Measurements from ENCODE around the gene KCNMA1. TPM values are rescaled to one million over a fixed set of nuclear protein-coding genes. Genes with fewer than 3 reads are reported as not detected.

KCNMA1 gene
- total and polyA plus RNA-seq, 5 experiments from 2014 or later = not detected

- H3K4me1 Mint-ChIP-seq = peaks cover 27 to 36% (median 30%) of the 10 kb centered on the region in 4 donors
- DNase-seq = no peak
- H3K4me3 Mint-ChIP-seq = no peak overlapping the region
- H3K27ac Mint-ChIP-seq = no peak overlapping the region
- peaks cover 0 to 9% (median 0%) of the 10 kb centered on the region in 5 donors for H3K27me3 Mint-ChIP-seq
- no peak for ATAC-seq
- H3K9me3 Mint-ChIP-seq = peaks cover 0 to 17% (median 4%) of the 10 kb centered on the region in 9 donors
- peaks cover 0 to 11% (median 0%) of the 10 kb centered on the region in 3 donors for H3K36me3 Mint-ChIP-seq
- POLR2A ChIA-PET = no interaction called here
These were observed 354.3 kb downstream of the KCNMA1 start for GRCh38 chr10:77283326-77283725.

- no peak for DNase-seq
- H3K36me3 Mint-ChIP-seq = peaks cover 0 to 11% (median 0%) of the 10 kb centered on the region in 3 donors
- H3K4me3 Mint-ChIP-seq = peak overlapping the region in 4 of 10 donors; percentile 21 to 40 (median 24)
- ATAC-seq = no peak
- H3K9me3 Mint-ChIP-seq = peaks cover 0 to 17% (median 4%) of the 10 kb centered on the region in 9 donors
- H3K4me1 Mint-ChIP-seq = peaks cover 31 to 47% (median 39%) of the 10 kb centered on the region in 4 donors
- H3K27ac Mint-ChIP-seq = peak overlapping the region in 2 of 10 donors; percentile 13 to 28
- POLR2A ChIA-PET = interaction anchor here (1.0 kb wide), 1 partner anchor 26 kb away, joined by 4 read pairs; no protein-coding TSS in a partner anchor
- H3K27me3 Mint-ChIP-seq = peaks cover 0 to 9% (median 0%) of the 10 kb centered on the region in 5 donors
These were observed 355.4 kb downstream of the KCNMA1 start for GRCh38 chr10:77282163-77282562.

DNA sequence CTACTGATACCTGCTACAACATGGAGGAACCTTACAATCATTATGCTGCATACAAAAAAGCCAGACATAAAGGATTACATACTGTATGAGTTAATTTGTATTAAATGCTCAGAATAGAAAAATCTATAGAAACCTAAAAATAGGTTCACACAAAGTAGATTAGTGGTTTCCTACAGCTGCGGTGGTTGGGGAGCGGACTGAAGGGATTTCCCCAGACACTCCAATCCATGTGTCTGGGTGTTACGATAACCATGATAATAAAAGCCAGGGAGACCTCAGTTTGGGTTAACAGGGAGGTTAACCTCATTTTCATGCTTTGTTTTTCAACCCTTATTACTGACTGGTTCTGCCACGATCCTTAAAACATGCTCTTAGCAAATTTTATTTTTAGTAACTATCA, 355.9 kb downstream of the KCNMA1 start:
- Mint-ChIP-seq H3K27ac (peak overlapping the region in 2 of 10 donors; percentile 13), H3K4me3 (peak overlapping the region in 5 of 10 donors; percentile 13 to 40 (median 22)), H3K36me3 (peaks cover 0 to 11% (median 0%) of the 10 kb centered on the region in 3 donors), H3K9me3 (peaks cover 0 to 17% (median 4%) of the 10 kb centered on the region in 9 donors), H3K4me1 (peaks cover 31 to 47% (median 39%) of the 10 kb centered on the region in 4 donors), H3K27me3 (peaks cover 0 to 9% (median 0%) of the 10 kb centered on the region in 5 donors)
- DNase-seq (peak in 1 of 10 donors; percentile 12), ATAC-seq (peak; percentile 33 to 65)
- POLR2A ChIA-PET = interaction anchor here (0.8 to 1.0 kb wide), 2 partner anchors 17 to 26 kb away, joined by 4 read pairs; no protein-coding TSS in a partner anchor

GRCh38 chr10:77279207-77279606, 358.4 kb downstream of the KCNMA1 start:
- peaks cover 0 to 11% (median 0%) of the 10 kb centered on the region in 3 donors for H3K36me3 Mint-ChIP-seq
- peak overlapping the region in 7 of 10 donors; percentile 5 to 69 (median 30) for H3K4me3 Mint-ChIP-seq
- peak overlapping the region in 6 of 10 donors; percentile 11 to 52 (median 18) for H3K27ac Mint-ChIP-seq
- H3K27me3 Mint-ChIP-seq = peaks cover 0 to 9% (median 0%) of the 10 kb centered on the region in 5 donors
- peak in 7 of 10 donors; percentile 5 to 77 (median 58) for DNase-seq
- peaks cover 0 to 17% (median 4%) of the 10 kb centered on the region in 9 donors for H3K9me3 Mint-ChIP-seq
- peaks cover 31 to 49% (median 43%) of the 10 kb centered on the region in 4 donors for H3K4me1 Mint-ChIP-seq
- peak; percentile 80 to 89 for ATAC-seq
- POLR2A ChIA-PET = interaction anchor here (1.0 kb wide), 1 partner anchor 12 kb away, joined by 3 read pairs; no protein-coding TSS in a partner anchor

- Mint-ChIP-seq H3K9me3 (peaks cover 0 to 6% (median 0%) of the 10 kb centered on the region in 9 donors), H3K4me1 (peaks cover 10 to 32% (median 26%) of the 10 kb centered on the region in 4 donors), H3K36me3 (peaks cover 0 to 3% (median 0%) of the 10 kb centered on the region in 3 donors), H3K27me3 (no peaks in the 10 kb centered on the region), H3K4me3 (no peak overlapping the region), H3K27ac (peak overlapping the region in 1 of 10 donors; percentile 14)
- no peak for DNase-seq
- ATAC-seq = no peak
- POLR2A ChIA-PET = no interaction called here
These were observed 363.4 kb downstream of the KCNMA1 start for GRCh38 chr10:77274046-77274795.

GRCh38 chr10:77269163-77269562, 368.4 kb downstream of the KCNMA1 start:
- Mint-ChIP-seq H3K4me1 (peaks cover 20 to 32% (median 26%) of the 10 kb centered on the region in 4 donors), H3K4me3 (no peak overlapping the region), H3K27me3 (no peaks in the 10 kb centered on the region), H3K27ac (no peak overlapping the region), H3K9me3 (no peaks in the 10 kb centered on the region), H3K36me3 (no peaks in the 10 kb centered on the region)
- POLR2A ChIA-PET = no interaction called here
- ATAC-seq (no peak), DNase-seq (no peak)

- POLR2A ChIA-PET = no interaction called here
- no peak for DNase-seq
- Mint-ChIP-seq H3K4me1 (peaks cover 24 to 36% (median 29%) of the 10 kb centered on the region in 4 donors), H3K9me3 (no peaks in the 10 kb centered on the region), H3K27me3 (no peaks in the 10 kb centered on the region), H3K4me3 (no peak overlapping the region), H3K36me3 (no peaks in the 10 kb centered on the region), H3K27ac (no peak overlapping the region)
- no peak for ATAC-seq
These were observed 368.9 kb downstream of the KCNMA1 start for GRCh38 chr10:77268721-77269120.

GRCh38 chr10:77267703-77268675, 369.6 kb downstream of the KCNMA1 start:
- DNase-seq (no peak), ATAC-seq (no peak)
- H3K4me3 Mint-ChIP-seq = no peak overlapping the region
- H3K9me3 Mint-ChIP-seq = no peaks in the 10 kb centered on the region
- POLR2A ChIA-PET = no interaction called here
- no peak overlapping the region for H3K27ac Mint-ChIP-seq
- H3K27me3 Mint-ChIP-seq = no peaks in the 10 kb centered on the region
- H3K36me3 Mint-ChIP-seq = no peaks in the 10 kb centered on the region
- H3K4me1 Mint-ChIP-seq = peaks cover 28 to 43% (median 36%) of the 10 kb centered on the region in 4 donors

DNA sequence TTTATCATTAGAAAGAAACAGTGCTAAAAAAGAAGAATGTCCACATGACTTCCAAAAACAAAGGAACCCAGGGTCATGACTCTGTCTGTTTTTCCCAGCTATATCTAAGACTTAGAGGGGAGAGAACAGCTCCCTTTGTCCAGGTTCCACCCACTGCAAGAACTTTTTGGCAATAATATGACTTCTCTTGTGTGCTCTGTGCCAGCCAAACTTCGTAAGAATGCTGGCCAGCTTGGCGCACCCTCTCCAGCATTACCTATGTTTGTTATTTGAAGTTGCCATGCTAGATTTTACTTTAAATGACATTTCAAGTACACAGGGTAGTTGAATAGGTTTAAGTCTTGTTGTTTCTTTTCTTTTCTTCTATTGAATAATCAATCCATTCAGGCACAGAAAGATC, 371.4 kb downstream of the KCNMA1 start:
- H3K27me3 Mint-ChIP-seq = no peaks in the 10 kb centered on the region
- no peak for ATAC-seq
- POLR2A ChIA-PET = no interaction called here
- H3K4me3 Mint-ChIP-seq = peak overlapping the region in 2 of 10 donors; percentile 9 to 27
- no peaks in the 10 kb centered on the region for H3K36me3 Mint-ChIP-seq
- no peak for DNase-seq
- H3K4me1 Mint-ChIP-seq = peaks cover 32 to 58% (median 46%) of the 10 kb centered on the region in 4 donors
- H3K27ac Mint-ChIP-seq = peak overlapping the region in 2 of 10 donors; percentile 63
- no peaks in the 10 kb centered on the region for H3K9me3 Mint-ChIP-seq

- Mint-ChIP-seq H3K4me3 (peak overlapping the region; percentile 57 to 83 (median 77)), H3K36me3 (no peaks in the 10 kb centered on the region), H3K27ac (peak overlapping the region; percentile 58 to 89 (median 82)), H3K27me3 (no peaks in the 10 kb centered on the region), H3K9me3 (no peaks in the 10 kb centered on the region), H3K4me1 (peaks cover 36 to 73% (median 55%) of the 10 kb centered on the region in 4 donors)
- DNase-seq = no peak
- peak in 1 of 2 donors; percentile 35 for ATAC-seq
- POLR2A ChIA-PET = interaction anchor here (0.9 to 1.5 kb wide), 5 partner anchors 8 to 223 kb away, joined by 3 to 4 read pairs (median 3); no protein-coding TSS in a partner anchor
These were observed 373.1 kb downstream of the KCNMA1 start for GRCh38 chr10:77264527-77264926.

DNA sequence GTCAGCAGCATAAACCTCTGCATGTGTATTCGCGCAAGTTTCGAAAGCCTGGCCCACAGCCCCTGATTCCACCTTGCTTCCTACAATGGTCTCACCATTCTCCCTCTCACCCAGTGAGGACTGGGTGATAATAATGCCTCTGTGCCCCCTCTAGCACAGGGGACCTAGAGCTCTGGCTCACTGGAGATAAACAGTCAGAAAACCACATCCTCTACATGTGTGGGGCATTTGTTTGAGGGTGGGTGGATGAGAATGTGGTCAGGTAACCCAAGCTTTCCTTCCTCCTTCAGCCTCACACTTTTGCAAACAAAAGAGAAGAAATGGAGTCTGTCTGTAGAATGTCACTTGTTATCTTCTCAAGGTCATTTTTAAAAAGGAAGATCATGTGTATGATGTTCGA, 373.5 kb downstream of the KCNMA1 start:
- ATAC-seq = peak; percentile 88 to 92
- Mint-ChIP-seq H3K36me3 (no peaks in the 10 kb centered on the region), H3K27me3 (no peaks in the 10 kb centered on the region), H3K4me1 (peaks cover 36 to 76% (median 55%) of the 10 kb centered on the region in 4 donors), H3K27ac (peak overlapping the region; percentile 58 to 89 (median 82)), H3K9me3 (no peaks in the 10 kb centered on the region), H3K4me3 (peak overlapping the region; percentile 57 to 83 (median 77))
- DNase-seq = peak in 5 of 10 donors; percentile 8 to 52 (median 44)
- POLR2A ChIA-PET = interaction anchor here (0.9 to 1.5 kb wide), 5 partner anchors 9 to 223 kb away, joined by 3 to 4 read pairs (median 3); no protein-coding TSS in a partner anchor

GRCh38 chr10:77263700-77264099, 373.9 kb downstream of the KCNMA1 start:
- H3K27ac Mint-ChIP-seq = peak overlapping the region in 9 of 10 donors; percentile 48 to 89 (median 75)
- H3K9me3 Mint-ChIP-seq = no peaks in the 10 kb centered on the region
- no peaks in the 10 kb centered on the region for H3K36me3 Mint-ChIP-seq
- POLR2A ChIA-PET = interaction anchor here (1.1 to 1.5 kb wide), 3 partner anchors 9 to 222 kb away, joined by 3 read pairs; no protein-coding TSS in a partner anchor
- peak in 1 of 2 donors; percentile 4 for ATAC-seq
- peaks cover 38 to 74% (median 55%) of the 10 kb centered on the region in 4 donors for H3K4me1 Mint-ChIP-seq
- no peaks in the 10 kb centered on the region for H3K27me3 Mint-ChIP-seq
- no peak for DNase-seq
- H3K4me3 Mint-ChIP-seq = peak overlapping the region; percentile 57 to 83 (median 77)

Measured in naive thymus-derived CD8-positive, alpha-beta T cell (primary cell).